Measurements from ENCODE around the gene MYLK4.

The MYLK4 gene

DNA sequence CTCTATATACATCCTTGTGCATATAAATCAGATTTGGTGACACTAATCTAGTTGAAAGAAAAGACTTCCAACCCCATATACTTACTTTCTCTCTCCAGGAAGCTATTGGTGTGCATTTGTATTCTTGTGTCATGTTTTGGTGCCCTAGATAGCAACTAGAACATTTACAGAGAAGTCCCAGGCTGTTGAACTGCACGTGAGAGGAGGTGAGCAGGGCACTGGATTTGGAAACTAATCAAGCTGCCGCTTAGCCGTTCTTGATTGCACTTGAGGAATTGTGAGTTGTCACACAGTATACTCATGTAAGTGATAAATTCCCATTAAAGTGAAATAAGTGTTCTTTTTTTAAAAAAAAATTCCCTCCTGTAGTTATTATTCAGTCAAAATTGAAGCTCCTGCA lies 22.1 kb upstream of the MYLK4 start:
- H3K9me3 ChIP-seq: no peaks in the 10 kb centered on the region
- H3K4me1 ChIP-seq: peaks cover 8% of the 10 kb centered on the region
- peaks cover 12% of the 10 kb centered on the region for H3K36me3 ChIP-seq
- TF ChIP-seq, protein P1, sequence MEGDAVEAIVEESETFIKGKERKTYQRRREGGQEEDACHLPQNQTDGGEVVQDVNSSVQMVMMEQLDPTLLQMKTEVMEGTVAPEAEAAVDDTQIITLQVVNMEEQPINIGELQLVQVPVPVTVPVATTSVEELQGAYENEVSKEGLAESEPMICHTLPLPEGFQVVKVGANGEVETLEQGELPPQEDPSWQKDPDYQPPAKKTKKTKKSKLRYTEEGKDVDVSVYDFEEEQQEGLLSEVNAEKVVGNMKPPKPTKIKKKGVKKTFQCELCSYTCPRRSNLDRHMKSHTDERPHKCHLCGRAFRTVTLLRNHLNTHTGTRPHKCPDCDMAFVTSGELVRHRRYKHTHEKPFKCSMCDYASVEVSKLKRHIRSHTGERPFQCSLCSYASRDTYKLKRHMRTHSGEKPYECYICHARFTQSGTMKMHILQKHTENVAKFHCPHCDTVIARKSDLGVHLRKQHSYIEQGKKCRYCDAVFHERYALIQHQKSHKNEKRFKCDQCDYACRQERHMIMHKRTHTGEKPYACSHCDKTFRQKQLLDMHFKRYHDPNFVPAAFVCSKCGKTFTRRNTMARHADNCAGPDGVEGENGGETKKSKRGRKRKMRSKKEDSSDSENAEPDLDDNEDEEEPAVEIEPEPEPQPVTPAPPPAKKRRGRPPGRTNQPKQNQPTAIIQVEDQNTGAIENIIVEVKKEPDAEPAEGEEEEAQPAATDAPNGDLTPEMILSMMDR (IDR thresholded peaks at IDR 0.05; ENCODE audit: low read depth, low read length): no peak
- H3K27me3 ChIP-seq: no peaks in the 10 kb centered on the region
- H3K4me3 ChIP-seq (ENCODE audit: low read depth, low read length): no peak overlapping the region
- no peak for DNase-seq

DNA sequence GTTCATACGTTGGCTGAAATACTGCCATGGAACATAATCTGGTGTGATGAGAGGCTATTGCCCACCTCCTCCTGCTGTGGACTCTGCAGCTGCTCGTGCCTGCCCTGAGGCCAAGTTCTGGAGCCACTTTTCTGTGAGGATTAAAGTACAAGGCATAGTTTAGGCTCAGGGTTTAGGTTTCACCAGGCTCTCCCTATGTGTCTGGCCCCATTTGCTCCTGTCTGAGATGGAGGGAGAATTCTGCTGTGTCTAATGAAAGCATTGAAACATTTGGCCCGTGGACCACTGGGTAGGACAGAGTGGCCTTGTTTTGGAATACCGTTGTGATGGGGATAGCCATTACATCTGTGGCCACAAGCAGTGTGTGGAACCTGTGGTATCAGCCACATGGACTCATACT lies 20.4 kb upstream of the MYLK4 start:
- Histone ChIP-seq H3K4me1 (peaks cover 8% of the 10 kb centered on the region), H3K27me3 (no peaks in the 10 kb centered on the region), H3K9me3 (no peaks in the 10 kb centered on the region), H3K36me3 (peaks cover 12% of the 10 kb centered on the region), H3K4me3 (ENCODE audit: low read depth, low read length) (no peak overlapping the region)
- DNase-seq: peak; percentile 57
- TF ChIP-seq, protein P1 (IDR thresholded peaks at IDR 0.05; ENCODE audit: low read depth, low read length): no peak

DNA sequence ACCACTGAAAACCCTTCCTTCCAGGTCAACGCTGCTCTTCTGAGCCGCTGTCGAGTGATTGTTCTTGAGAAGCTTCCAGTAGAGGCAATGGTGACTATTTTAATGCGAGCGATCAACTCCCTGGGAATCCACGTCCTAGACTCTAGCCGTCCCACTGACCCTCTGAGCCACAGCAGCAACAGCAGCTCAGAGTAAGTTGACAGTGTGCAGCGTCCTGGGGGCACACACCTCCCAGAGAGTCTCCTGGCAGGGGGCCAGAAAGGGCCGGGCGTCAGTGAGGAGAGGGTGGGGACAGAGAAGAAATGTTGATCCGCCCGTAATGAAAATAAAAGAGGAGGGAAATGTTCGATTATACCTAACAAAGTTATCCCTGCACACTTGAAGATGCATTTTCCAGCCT lies 19.4 kb upstream of the MYLK4 start:
- Histone ChIP-seq H3K9me3 (no peaks in the 10 kb centered on the region), H3K4me3 (ENCODE audit: low read depth, low read length) (peak overlapping the region; percentile 42), H3K27me3 (no peaks in the 10 kb centered on the region), H3K4me1 (peaks cover 8% of the 10 kb centered on the region), H3K36me3 (peaks cover 12% of the 10 kb centered on the region)
- peak; percentile 92 for DNase-seq
- TF ChIP-seq, protein P1 (IDR thresholded peaks at IDR 0.05; ENCODE audit: low read depth, low read length): no peak

DNA sequence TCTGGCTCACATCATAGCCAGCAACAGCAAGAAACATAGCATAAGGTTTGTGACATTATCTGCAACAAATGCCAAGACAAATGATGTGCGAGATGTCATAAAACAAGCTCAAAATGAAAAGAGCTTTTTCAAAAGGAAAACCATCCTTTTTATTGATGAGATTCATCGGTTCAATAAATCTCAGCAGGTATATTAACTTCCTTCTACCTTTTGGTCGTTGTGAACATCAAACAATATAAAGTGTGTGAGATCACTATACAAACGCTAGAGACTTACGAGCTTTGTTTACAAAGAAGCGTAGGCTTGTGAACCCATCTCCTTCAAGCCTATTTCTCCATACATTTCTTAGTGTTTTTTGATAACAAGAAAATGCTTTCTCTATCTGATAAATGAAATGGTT lies 18.0 kb upstream of the MYLK4 start:
- Histone ChIP-seq H3K36me3 (peaks cover 6% of the 10 kb centered on the region), H3K4me3 (ENCODE audit: low read depth, low read length) (peak overlapping the region; percentile 75)
- no peak for DNase-seq

DNA sequence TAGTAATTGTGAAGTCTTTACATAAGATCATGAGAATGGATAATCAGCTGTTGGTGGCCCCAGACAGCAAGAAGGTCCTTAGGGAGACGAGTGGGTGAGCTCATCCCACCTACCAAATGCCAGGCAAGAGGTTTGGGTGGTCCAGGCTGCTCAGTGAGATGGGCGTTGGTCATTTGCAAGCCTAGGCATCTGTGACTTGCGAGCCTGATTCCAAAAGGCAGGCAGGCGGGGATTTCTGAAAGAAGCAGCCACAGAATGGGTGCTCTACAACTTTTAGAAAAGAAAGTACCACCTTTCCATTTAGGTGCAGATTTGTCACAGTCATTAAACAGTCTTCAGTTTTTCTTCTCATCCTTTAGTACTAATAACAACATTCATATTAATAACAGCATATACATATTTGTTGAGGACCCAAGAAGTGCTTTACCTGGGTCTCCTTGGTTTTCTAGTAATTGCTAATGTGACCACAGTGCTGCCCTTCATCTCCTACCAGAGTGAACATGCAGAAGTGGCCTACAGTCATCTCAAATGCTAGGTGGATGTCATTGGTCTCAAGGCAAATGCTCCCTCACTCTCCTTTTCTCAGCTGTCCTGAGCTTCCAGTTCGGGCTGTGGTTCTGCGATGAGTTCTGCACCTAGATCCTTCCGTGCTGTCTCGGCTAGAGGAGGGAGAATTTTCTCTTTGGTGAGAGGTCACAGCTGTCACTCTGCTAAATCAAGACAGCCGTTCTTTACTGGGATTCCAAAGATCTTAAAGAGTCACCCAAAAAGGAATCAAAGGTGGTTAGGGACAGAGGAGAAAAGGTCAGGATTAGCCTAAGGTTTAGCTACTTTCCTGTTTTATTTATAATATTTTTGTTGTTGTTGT lies 17.2 kb upstream of the MYLK4 start:
- H3K4me1 ChIP-seq: peaks cover 10% of the 10 kb centered on the region
- H3K9me3 ChIP-seq: no peaks in the 10 kb centered on the region
- H3K27me3 ChIP-seq: no peaks in the 10 kb centered on the region
- DNase-seq: no peak
- H3K4me3 ChIP-seq (ENCODE audit: low read depth, low read length): peak overlapping the region; percentile 75
- TF ChIP-seq, protein P1 (IDR thresholded peaks at IDR 0.05; ENCODE audit: low read depth, low read length): no peak
- H3K36me3 ChIP-seq: peaks cover 6% of the 10 kb centered on the region

More for the DNA sequence above, 18.0 kb upstream of the MYLK4 start:
- TF ChIP-seq, protein P1 (IDR thresholded peaks at IDR 0.05; ENCODE audit: low read depth, low read length): no peak
- Histone ChIP-seq H3K27me3 (no peaks in the 10 kb centered on the region), H3K4me1 (peaks cover 10% of the 10 kb centered on the region), H3K9me3 (no peaks in the 10 kb centered on the region)

Measured in BE2C (cell line).